Stimulated activated CD8-positive, alpha-beta memory T cell treated with anti-CD3 and anti-CD28 coated beads, Interleukin-12 subunit alpha, Interleukin-12 subunit beta, amount 100 ng/mL, for 24 hours (primary cell): ENCODE measurements around the gene SLC16A11.
"Not testable (repeated sequence)": the region's sequence is repeated elsewhere in the genome, so short reads cannot be mapped to it uniquely, and the experiment has no call there.

Experiments used
- DNase-seq: peaks from one replicate; pipeline ENCODE4 v3.0.0-alpha.2; 2020; ENCODE audit errors: extremely low read depth

Gene SLC16A11, protein sequence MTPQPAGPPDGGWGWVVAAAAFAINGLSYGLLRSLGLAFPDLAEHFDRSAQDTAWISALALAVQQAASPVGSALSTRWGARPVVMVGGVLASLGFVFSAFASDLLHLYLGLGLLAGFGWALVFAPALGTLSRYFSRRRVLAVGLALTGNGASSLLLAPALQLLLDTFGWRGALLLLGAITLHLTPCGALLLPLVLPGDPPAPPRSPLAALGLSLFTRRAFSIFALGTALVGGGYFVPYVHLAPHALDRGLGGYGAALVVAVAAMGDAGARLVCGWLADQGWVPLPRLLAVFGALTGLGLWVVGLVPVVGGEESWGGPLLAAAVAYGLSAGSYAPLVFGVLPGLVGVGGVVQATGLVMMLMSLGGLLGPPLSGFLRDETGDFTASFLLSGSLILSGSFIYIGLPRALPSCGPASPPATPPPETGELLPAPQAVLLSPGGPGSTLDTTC

GRCh38 chr17:7043497-7044198, at the start of gene SLC16A11:
Gene SLC16A11 (minus strand): TSS chr17:7044092. CDS start chr17:7043513, 579 bp downstream.
- DNase-seq: no peak

- not testable (repeated sequence) for DNase-seq
Observed at GRCh38 chr17:7091311-7092005, 47.6 kb upstream of the SLC16A11 start.

- not testable (repeated sequence) for DNase-seq
Observed at GRCh38 chr17:7089570-7089969, 45.7 kb upstream of the SLC16A11 start.

DNA sequence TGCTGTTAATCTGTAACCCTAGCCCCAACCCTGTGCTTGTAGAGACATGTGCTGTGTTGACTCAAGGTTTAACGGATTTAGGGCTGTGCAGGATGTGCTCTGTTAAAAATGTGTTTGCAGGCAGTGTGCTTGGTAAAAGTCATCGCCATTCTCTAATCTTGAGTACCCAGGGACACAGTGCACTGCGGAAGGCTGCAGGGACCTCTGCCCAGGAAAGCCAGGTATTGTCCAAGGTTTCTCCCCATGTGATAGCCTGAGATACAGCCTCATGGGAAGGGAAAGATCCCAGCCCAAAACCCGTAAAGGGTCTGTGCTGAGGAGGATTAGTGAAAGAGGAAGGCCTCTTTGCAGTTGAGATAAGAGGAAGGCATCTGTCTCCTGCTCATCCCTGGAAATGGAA, 44.5 kb upstream of the SLC16A11 start:
- not testable (repeated sequence) for DNase-seq

- DNase-seq: no peak
Observed at GRCh38 chr17:7084088-7084487, 40.2 kb upstream of the SLC16A11 start.

DNA sequence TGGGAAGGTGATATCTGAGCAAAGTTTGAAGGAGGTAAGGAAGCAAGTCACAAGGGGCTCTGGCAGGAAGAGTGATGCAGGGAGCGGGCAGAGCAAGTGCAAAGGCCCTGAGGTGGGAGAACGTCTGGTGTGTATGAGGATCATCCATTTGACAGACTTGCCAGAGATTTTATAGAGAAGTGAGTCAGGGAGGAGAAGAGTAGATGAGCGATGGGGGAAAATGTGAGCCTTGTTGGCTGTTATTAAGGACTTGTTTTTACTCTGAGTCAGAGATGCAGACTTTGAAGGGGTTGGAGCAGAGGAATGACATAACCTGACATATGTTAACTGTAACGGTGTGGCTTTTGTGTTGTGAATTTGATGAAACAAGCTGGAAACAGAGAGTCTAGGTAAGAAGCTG, 39.7 kb upstream of the SLC16A11 start:
- DNase-seq: no peak

GRCh38 chr17:7081341-7082062, 37.6 kb upstream of the SLC16A11 start:
- DNase-seq: no peak

DNA sequence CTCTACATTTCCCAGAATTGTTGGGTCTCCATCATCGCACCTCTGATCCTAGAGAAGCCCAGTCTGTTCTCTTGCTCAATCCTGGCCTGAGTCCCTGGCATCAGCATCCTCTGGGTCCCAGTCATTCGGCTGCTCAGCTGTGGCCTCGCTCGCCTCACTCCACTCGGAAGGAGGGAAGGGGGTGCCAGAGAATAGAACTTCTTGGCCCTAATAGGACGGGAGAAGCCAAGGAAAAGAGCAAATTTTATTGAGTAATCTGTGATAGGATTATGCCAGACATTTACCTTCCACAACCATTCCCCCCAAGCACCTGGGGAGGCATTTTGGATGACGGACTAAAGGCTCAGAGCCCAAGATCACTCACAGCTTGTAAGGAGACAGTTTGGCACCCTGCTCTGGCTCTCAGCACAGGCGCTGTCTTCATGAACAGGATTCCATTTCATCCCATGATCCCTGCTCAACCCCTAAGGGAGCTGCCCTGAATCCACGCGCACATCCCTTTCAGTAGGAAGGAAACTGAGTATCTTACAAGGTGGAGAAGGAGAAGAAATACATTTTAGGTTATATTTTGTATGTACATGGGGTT, 36.7 kb upstream of the SLC16A11 start:
- no peak for DNase-seq

DNA sequence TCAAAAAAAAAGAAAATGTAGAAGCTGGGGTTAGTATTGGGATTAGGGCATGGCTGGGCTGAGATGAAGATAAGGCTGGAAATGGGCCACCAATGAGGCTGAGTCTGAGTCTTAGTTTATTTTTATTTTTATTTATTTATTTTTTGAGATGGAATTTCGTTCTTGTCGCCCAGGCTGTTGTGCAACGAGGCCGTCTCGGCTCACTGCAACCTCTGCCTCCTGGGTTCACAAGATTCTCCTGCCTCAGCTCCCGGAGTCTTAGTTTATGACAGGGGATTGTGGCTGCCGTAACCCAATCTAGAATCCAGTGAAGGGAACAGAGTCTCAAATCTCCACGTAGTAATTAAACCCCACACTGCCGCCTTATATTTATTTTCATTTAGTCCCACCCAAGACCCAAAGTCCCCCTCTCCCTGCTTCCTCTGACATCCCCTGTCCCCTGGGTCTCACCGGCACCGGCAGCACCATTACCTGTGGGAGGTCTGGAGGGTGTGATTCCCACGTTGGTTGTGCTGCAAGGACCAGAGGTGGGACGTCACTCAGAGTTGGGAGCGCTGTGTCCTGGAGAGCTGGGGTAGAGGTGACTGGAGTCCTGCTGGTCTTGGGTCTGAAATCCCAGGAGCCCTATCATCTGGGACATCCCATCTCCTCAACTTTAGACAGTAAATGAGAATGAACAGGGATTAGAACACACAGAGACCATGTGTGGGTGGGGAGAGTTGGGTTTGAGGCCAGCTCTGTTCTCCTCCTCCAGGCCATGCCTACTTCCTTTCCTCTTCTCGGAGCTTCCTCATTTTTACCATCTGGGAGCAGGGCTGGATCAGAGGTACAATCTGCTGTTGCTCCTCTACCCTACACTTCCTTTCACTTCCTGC, 35.9 kb upstream of the SLC16A11 start, which contains the start of gene CLEC10A:
Gene CLEC10A (minus strand): TSS at position 671 of the 875 bp plus-strand sequence. CDS start 1,439 bp downstream, outside the sequence.
- DNase-seq: no peak

GRCh38 chr17:7078711-7079110, 34.8 kb upstream of the SLC16A11 start:
- no peak for DNase-seq

DNA sequence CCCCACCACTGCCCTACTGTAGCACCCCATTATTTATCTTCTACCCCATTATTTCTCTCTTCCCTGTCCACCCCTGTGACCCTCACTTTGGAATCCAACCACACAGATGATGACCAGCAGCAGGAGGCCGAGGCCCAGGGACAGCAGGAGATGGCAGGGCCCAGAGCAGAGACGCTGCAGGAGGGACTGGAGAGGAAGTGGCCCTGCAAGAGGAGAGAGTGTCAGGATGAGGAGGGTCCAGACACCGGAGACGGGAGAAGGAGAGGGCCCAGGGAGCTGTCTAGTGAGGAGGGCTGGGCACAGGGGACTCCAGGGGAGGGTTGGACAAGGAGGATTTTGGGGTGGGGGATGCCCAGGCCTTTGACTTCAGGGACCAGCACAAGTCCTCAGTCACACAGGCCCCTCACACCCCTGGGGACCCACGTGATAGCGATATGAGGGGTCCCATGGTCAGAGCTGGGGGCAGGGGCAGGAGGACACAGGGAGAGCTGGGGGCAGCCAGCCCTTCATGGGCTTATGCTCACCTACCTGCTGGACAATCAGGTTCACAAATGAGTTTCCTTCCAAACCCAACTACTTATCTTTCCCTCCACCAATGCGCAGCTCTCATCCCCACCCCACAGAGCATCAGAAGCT, 34.1 kb upstream of the SLC16A11 start:
- DNase-seq: no peak

DNA sequence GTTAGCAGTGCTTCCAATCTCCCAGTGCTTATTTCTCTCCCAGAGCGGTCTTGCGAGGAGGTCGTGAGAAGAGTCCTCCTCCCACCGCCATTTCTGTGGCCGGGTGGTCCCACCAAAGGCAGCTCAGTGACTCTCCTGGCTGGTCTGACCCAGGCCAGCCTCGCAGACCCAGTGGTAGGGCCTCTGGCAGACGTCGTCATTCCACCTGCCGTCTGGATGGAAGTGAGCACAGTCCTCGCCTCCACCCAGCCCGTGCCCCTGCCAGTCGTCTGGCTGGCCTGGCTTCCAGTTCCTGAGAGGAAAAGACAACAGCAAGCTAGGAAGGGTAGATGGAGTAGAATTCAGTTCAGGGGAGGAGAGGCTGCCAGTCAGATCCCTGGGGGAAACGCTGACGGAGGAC, 31.0 kb upstream of the SLC16A11 start:
- no peak for DNase-seq

- DNase-seq: no peak
Observed at GRCh38 chr17:7072406-7072805, 28.5 kb upstream of the SLC16A11 start.

DNA sequence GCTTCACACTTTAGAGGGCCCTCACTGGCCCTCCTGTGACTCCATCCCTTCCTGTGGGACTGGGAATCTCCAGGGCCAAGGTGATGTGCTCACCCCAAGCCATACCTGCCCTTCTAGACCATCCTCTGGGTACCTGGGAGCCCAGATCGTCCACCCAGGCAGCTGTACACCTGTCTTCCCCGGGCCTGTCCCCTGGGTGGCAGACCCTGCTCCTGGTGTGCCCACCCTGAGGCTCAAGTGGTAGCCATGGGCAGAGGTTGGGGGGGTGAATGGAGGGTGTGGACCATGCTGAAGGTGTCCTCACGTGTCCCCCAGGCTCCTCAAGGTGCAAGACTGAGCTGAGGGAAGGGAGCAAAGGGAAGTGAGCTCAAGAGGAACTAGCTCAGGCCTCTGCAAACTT, 26.8 kb upstream of the SLC16A11 start:
- DNase-seq: no peak

- no peak for DNase-seq
Observed at GRCh38 chr17:7068268-7068667, 24.4 kb upstream of the SLC16A11 start.

- DNase-seq: no peak
Observed at GRCh38 chr17:7067198-7067597, 23.3 kb upstream of the SLC16A11 start.

DNA sequence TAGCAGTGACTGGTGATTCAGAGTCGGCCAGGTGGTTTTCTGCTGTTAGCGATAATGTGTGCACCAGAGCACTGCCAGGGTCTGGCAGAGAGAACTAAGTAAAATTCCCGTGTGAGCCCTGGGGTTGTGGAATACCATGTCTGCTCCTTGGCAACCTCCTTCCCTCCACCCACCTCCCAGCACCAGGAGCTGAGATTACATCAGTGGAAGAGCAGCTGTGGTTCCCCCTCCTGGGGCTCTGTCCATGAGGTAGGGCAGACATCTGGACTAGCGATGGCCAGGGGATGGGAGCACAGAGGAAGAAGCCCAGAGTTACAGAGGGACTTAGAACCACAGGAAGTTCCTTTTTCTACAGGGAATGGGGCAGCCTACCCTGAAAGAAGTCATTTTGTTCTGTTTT, 20.4 kb upstream of the SLC16A11 start:
- DNase-seq: no peak

GRCh38 chr17:7063518-7064094, 19.7 kb upstream of the SLC16A11 start:
- DNase-seq: no peak

DNA sequence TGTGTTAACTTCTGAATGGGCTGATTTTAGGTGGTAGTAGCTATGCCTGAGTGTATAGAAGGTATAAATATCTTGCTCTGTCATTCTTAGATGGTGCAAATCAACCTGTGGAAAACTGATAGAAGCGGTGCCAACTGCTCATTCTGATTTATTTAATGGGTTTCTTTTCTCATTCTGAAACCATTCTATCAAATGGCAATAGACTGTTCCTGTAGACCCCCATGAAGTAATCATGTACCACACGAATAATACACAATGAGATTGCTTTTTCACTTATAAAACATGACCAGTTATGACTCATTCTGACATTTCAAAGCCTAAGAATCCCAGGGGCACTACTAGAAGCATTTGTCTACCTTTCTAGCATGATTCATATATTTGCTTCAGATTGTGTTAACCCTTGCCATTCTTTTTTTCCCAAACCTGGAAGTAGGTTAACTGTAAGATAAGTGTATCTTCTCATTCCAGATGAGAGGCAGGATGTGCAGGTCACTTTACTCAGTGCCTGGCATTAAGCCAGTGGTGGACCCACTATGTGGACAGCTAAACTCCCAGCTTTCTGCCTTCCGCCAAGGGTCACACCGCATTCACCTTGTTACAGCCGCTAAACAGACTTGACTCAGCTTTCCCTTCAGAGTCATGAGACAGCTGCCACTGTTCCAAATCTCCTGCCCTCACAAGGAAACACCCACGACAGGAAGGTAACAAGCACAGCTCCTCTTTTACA, 16.4 kb upstream of the SLC16A11 start:
- DNase-seq: no peak
